Activated naive CD8-positive, alpha-beta T cell treated with anti-CD3 and anti-CD28 coated beads for 36 hours (primary cell): ENCODE data around the gene EBF4. TPM values are rescaled to one million over a fixed set of nuclear protein-coding genes. Genes with fewer than 3 reads are reported as not detected.

ENCODE experiments used
- DNase-seq: peaks from one replicate; pipeline ENCODE4 v3.0.0; 2021
- H3K27ac Mint-ChIP-seq: one replicate; pipeline ENCODE4 v1.8.0; 2022; ENCODE audit warnings: mild to moderate bottlenecking, moderate library complexity, mixed read lengths
- H3K27me3 Mint-ChIP-seq: one replicate; pipeline ENCODE4 v1.8.0; 2022; ENCODE audit warnings: mild to moderate bottlenecking, mixed read lengths
- H3K36me3 Mint-ChIP-seq: one replicate; pipeline ENCODE4 v1.8.0; 2021; ENCODE audit warnings: mild to moderate bottlenecking, mixed read lengths
- H3K4me1 Mint-ChIP-seq: one replicate; pipeline ENCODE4 v1.8.0; 2021; ENCODE audit warnings: mixed read lengths
- H3K4me3 Mint-ChIP-seq: one replicate; pipeline ENCODE4 v1.8.0; 2022; ENCODE audit warnings: mild to moderate bottlenecking, moderate library complexity, mixed read lengths
- H3K9me3 Mint-ChIP-seq: one replicate; pipeline ENCODE4 v1.8.0; 2022; ENCODE audit warnings: mixed read lengths
- total RNA-seq, 2 experiments: library from RNA; stranded (reverse); gene quantifications; one replicate each; pipeline ENCODE4 v1.2.3, GENCODE V29; 2021

The EBF4 gene
- total RNA-seq, 2 experiments from 2014 or later: 0.66 to 0.98 TPM

- H3K4me3 Mint-ChIP-seq: peak overlapping the region; percentile 44
- peaks cover 42% of the 10 kb centered on the region for H3K4me1 Mint-ChIP-seq
- H3K36me3 Mint-ChIP-seq: peaks cover 1% of the 10 kb centered on the region
- H3K27me3 Mint-ChIP-seq: no peaks in the 10 kb centered on the region
- H3K9me3 Mint-ChIP-seq: no peaks in the 10 kb centered on the region
- DNase-seq: peak; percentile 31
- peak overlapping the region; percentile 76 for H3K27ac Mint-ChIP-seq
These were observed 48.9 kb downstream of the EBF4 start for GRCh38 chr20:2741463-2741862.

GRCh38 chr20:2741881-2742280, 49.3 kb downstream of the EBF4 start:
- Mint-ChIP-seq H3K36me3 (peaks cover 1% of the 10 kb centered on the region), H3K4me3 (peak overlapping the region; percentile 44), H3K9me3 (no peaks in the 10 kb centered on the region), H3K27me3 (no peaks in the 10 kb centered on the region), H3K27ac (peak overlapping the region; percentile 76), H3K4me1 (peaks cover 42% of the 10 kb centered on the region)
- no peak for DNase-seq

- Mint-ChIP-seq H3K27me3 (no peaks in the 10 kb centered on the region), H3K4me1 (peaks cover 44% of the 10 kb centered on the region), H3K27ac (peak overlapping the region; percentile 19), H3K36me3 (peaks cover 1% of the 10 kb centered on the region), H3K4me3 (no peak overlapping the region), H3K9me3 (no peaks in the 10 kb centered on the region)
- DNase-seq: no peak
These were observed 49.9 kb downstream of the EBF4 start for GRCh38 chr20:2742431-2742830.

- H3K27me3 Mint-ChIP-seq: no peaks in the 10 kb centered on the region
- H3K27ac Mint-ChIP-seq: peak overlapping the region; percentile 69
- DNase-seq: peak; percentile 69
- peaks cover 1% of the 10 kb centered on the region for H3K36me3 Mint-ChIP-seq
- no peaks in the 10 kb centered on the region for H3K9me3 Mint-ChIP-seq
- peak overlapping the region; percentile 18 for H3K4me3 Mint-ChIP-seq
- H3K4me1 Mint-ChIP-seq: peaks cover 48% of the 10 kb centered on the region
These were observed 50.5 kb downstream of the EBF4 start for GRCh38 chr20:2742934-2743559.

- Mint-ChIP-seq H3K27ac (no peak overlapping the region), H3K4me1 (peaks cover 40% of the 10 kb centered on the region), H3K27me3 (peaks cover 6% of the 10 kb centered on the region)
These were observed 52.7 kb downstream of the EBF4 start for GRCh38 chr20:2745060-2745910.

GRCh38 chr20:2745936-2746635, 53.5 kb downstream of the EBF4 start:
- peaks cover 1% of the 10 kb centered on the region for H3K36me3 Mint-ChIP-seq
- no peaks in the 10 kb centered on the region for H3K9me3 Mint-ChIP-seq
- H3K27me3 Mint-ChIP-seq: peaks cover 14% of the 10 kb centered on the region
- H3K27ac Mint-ChIP-seq: no peak overlapping the region
- H3K4me1 Mint-ChIP-seq: peaks cover 39% of the 10 kb centered on the region
- no peak overlapping the region for H3K4me3 Mint-ChIP-seq
- DNase-seq: no peak

More at GRCh38 chr20:2745060-2745910, 52.7 kb downstream of the EBF4 start:
- no peak overlapping the region for H3K4me3 Mint-ChIP-seq
- H3K9me3 Mint-ChIP-seq: no peaks in the 10 kb centered on the region
- no peak for DNase-seq
- peaks cover 1% of the 10 kb centered on the region for H3K36me3 Mint-ChIP-seq

GRCh38 chr20:2746636-2747265, 54.2 kb downstream of the EBF4 start:
- H3K27ac Mint-ChIP-seq: no peak overlapping the region
- H3K27me3 Mint-ChIP-seq: peaks cover 16% of the 10 kb centered on the region
- no peak for DNase-seq

GRCh38 chr20:2747676-2748235, 55.2 kb downstream of the EBF4 start:
- Mint-ChIP-seq H3K27ac (no peak overlapping the region), H3K4me3 (no peak overlapping the region), H3K27me3 (peaks cover 16% of the 10 kb centered on the region), H3K4me1 (peaks cover 26% of the 10 kb centered on the region), H3K36me3 (peaks cover 1% of the 10 kb centered on the region), H3K9me3 (no peaks in the 10 kb centered on the region)
- no peak for DNase-seq

More at GRCh38 chr20:2746636-2747265, 54.2 kb downstream of the EBF4 start:
- Mint-ChIP-seq H3K36me3 (peaks cover 1% of the 10 kb centered on the region), H3K4me1 (peaks cover 32% of the 10 kb centered on the region), H3K9me3 (no peaks in the 10 kb centered on the region), H3K4me3 (no peak overlapping the region)

GRCh38 chr20:2748551-2749342, 56.2 kb downstream of the EBF4 start:
- peaks cover 25% of the 10 kb centered on the region for H3K4me1 Mint-ChIP-seq
- H3K36me3 Mint-ChIP-seq: no peaks in the 10 kb centered on the region
- no peak for DNase-seq
- H3K27ac Mint-ChIP-seq: no peak overlapping the region
- peaks cover 23% of the 10 kb centered on the region for H3K27me3 Mint-ChIP-seq
- no peak overlapping the region for H3K4me3 Mint-ChIP-seq
- H3K9me3 Mint-ChIP-seq: no peaks in the 10 kb centered on the region

- Mint-ChIP-seq H3K4me3 (no peak overlapping the region), H3K27ac (no peak overlapping the region), H3K4me1 (peaks cover 25% of the 10 kb centered on the region), H3K9me3 (no peaks in the 10 kb centered on the region), H3K36me3 (no peaks in the 10 kb centered on the region), H3K27me3 (peaks cover 29% of the 10 kb centered on the region)
- no peak for DNase-seq
These were observed 56.9 kb downstream of the EBF4 start for GRCh38 chr20:2749343-2749950.

- Mint-ChIP-seq H3K27me3 (peaks cover 29% of the 10 kb centered on the region), H3K4me3 (no peak overlapping the region), H3K9me3 (no peaks in the 10 kb centered on the region), H3K27ac (no peak overlapping the region), H3K36me3 (no peaks in the 10 kb centered on the region), H3K4me1 (peaks cover 25% of the 10 kb centered on the region)
- DNase-seq: no peak
These were observed 57.4 kb downstream of the EBF4 start for GRCh38 chr20:2749951-2750490.

GRCh38 chr20:2750491-2751251, 58.1 kb downstream of the EBF4 start:
- Mint-ChIP-seq H3K27ac (no peak overlapping the region), H3K27me3 (peaks cover 32% of the 10 kb centered on the region)
- no peak for DNase-seq

GRCh38 chr20:2751347-2751877, 58.8 kb downstream of the EBF4 start:
- H3K36me3 Mint-ChIP-seq: no peaks in the 10 kb centered on the region
- peaks cover 34% of the 10 kb centered on the region for H3K27me3 Mint-ChIP-seq
- DNase-seq: no peak
- peaks cover 25% of the 10 kb centered on the region for H3K4me1 Mint-ChIP-seq
- no peaks in the 10 kb centered on the region for H3K9me3 Mint-ChIP-seq
- H3K4me3 Mint-ChIP-seq: no peak overlapping the region
- no peak overlapping the region for H3K27ac Mint-ChIP-seq

More at GRCh38 chr20:2750491-2751251, 58.1 kb downstream of the EBF4 start:
- no peaks in the 10 kb centered on the region for H3K9me3 Mint-ChIP-seq
- H3K36me3 Mint-ChIP-seq: no peaks in the 10 kb centered on the region
- peaks cover 25% of the 10 kb centered on the region for H3K4me1 Mint-ChIP-seq
- peak overlapping the region; percentile 30 for H3K4me3 Mint-ChIP-seq
